Fibroblast of skin of scalp (primary cell): ENCODE results near the gene MMAB.

ENCODE experiments used
- DNase-seq: peaks from one replicate; pipeline ENCODE4 v3.0.0-alpha.2; 2013

The MMAB gene

DNA sequence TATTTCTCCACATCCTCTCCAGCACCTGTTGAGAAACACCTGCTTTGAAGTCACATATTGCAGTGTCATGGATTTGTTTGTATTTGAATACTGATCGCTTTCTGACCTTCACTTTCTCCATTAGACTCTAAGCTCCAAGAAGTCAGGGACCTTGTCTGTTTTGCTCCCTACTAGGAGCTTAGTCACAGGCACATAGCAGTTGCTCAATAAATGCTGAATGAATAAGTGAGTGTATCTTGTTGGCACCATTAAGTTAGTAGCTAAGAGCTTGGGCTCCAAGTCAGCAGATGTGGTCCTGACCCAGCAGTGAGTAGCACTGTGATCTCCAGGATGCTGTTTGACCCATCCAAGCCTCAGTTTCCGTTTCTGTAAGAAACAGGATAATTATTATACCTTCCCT lies 10.4 kb upstream of the MMAB start:
- DNase-seq = no peak

DNA sequence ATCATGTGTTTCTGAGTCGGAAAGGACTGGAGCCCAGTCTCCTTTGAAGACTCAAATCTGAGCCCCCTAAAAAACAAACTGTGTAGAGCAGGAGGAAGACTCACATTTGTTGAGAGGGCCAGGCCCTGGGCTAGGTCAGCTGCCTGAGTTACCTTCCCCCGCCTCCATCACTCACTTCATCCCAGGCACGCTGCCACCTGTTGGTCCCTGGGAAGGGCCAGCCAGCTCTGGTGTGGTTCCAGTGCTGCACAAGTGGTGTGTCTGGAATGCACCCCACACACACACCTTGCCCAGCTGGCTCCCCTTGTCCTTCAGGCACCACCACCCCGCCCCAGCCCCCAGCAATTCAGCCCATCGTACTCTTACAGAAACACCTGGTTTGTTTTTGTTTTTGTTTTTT lies 9.3 kb upstream of the MMAB start:
- DNase-seq = no peak

DNA sequence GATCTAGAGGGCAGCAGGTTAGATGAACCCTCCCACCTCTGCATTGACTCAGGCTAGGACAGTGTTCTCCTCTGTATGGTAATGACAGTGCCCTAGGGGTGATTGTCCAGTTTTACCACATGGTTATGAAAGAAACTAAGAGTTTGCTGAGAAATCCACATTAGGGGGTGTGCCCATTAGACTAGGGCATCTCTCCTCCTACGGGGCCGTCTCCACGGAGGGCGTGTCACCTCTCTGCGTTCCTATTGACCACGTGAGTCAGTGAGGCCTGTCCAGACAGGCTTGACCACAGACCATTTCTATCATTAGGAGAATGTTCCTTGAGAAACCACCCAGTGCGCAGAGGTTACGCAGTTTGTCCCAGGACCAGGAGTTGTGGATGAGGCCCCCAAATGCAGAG lies 8.6 kb upstream of the MMAB start:
- no peak for DNase-seq

DNA sequence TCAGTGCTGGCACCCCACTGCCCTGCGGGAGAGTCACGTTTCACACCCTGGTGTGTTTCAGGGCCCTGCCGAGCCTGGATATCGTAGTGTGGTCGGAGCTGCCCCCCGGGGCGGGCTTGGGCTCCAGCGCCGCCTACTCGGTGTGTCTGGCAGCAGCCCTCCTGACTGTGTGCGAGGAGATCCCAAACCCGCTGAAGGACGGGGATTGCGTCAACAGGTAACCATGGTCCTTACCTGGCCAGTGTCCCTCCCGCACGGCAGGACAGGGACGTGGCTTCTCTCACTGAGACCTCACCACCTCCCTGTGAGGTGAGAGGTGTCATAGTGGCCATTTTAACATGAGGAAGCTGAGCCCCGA lies 8.0 kb upstream of the MMAB start:
- DNase-seq = no peak

DNA sequence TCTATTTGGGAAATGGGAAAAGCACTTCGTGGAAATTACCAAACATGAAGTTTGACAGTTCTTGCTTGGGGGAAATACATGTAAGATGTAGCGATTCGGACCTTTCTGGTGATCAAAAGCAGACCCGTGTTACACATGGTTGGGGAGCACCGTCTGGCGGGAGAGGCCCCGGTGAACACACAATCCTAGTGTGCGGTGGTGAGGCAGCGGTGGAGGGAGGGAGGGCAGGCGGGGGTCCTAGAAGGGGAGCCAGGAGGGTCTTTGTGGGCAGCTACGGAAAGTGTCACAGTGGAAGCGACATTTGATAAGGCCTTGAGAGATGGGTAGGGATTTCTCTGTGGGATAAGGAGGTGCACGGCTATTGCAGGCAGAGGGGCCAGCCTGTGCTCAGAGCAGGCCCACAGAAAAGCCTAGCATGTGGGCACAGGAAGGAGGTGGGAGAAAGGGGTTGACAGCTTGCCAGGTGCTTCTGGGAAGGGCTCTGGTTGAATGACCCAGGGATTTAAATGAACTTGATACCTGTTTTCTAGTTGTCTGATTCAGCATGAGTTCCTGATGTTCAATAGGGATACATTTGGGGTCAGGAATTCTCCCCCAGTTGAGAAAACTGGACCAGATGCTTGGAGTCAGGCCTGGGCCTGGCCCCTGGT lies 7.5 kb upstream of the MMAB start:
- DNase-seq = no peak

DNA sequence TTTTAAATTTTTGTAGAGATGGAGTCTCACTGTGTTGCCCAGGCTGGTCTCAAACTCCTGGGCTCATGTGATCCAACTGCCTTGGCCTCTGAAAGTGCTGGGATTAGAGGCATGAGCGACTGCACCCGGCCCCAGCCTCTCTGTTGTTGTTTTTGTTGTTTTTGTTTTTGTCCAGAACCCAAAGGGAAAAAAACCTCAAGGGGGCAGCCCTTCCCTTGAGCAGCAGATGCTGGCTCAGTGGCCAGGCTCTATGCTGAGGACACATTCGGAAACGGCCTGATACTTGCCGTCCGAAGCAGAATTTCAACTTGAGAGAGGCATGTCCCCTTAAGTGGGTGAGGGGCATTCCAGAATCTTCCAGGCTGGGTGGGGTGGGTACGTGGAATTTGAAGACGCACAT lies 7.0 kb upstream of the MMAB start:
- no peak for DNase-seq

DNA sequence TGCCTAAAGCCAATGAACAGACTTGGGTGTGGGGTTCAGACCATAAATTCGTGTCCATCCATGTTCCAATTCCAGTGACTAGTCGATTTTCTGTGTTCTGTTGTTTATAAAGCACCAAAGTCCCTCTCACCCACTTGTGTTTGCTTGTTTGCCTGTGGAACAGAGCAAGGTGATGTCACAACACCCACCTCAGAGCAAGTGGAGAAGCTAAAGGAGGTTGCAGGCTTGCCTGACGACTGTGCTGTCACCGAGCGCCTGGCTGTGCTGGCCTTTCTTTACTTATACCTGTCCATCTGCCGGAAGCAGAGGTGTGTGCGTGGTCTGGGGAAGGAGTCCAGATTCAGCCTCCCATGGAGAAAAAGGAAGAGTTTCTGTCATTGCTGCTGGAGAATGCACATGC lies 6.3 kb upstream of the MMAB start:
- DNase-seq = no peak

DNA sequence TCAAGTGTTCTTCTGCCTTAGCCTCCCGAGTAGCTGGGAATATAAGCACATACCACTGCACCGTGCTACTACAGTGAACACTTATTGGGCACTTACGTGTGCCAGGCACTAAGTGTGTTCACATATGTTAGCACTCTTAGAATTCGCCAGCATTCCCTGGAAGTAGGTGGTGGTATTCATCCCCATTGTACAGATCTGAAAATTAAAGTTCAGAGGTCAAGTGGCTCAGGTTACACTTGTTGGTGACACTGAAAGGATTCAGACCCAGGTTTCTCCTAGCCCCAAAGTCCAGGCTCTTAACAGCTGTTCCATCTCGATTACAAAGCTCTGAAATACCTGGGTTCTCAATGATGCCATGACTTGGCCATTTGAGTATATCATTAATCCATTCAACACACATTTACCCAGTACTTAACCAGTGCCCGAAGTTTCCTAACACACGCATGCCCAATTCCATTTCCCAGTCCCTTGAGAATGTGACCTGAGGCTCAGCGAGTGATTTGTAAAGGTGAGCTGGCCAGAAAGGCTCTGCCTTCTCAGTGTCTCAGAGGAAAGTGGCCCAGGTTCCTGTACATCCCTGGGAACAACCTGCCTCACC lies 5.1 kb upstream of the MMAB start:
- DNase-seq = no peak

DNA sequence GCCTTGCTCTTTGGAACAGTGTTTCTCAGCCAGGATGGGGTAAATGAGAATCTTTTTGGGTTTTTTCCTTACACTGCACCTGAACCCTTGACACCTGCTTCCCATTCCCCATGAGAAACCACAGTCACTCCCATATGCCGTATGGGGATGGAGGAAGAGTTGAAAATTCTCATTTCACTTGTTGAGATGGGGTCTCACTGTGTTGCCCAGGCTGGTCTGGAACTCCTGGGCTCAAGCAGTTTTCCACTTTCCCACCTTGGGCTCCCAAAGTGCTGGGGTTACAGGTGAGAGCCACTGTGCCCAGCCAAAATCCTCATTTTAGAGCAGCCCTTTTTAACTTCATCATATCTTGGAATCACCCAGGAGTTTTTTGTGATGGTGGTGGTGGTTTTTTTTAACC lies 4.0 kb upstream of the MMAB start:
- DNase-seq = no peak

DNA sequence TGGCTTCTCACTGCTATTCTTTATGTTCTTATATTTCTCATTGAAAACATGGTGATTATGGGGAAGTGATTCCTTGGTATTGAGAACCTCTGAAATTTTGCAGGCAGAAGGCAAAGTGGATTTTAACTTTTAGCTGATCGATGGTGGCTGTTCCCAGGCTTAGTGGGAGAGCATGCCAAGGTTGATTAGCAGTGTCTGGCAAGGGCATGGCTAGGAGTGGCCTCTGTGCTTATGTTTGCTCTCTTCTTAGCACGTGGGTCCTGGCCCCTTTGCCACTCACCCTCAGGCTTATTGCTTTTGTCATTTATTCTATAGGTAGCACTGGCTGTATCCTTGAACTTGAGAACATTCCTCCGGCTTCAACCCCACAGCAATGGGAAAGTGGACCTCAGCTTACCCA lies 2.4 kb upstream of the MMAB start:
- no peak for DNase-seq

DNA sequence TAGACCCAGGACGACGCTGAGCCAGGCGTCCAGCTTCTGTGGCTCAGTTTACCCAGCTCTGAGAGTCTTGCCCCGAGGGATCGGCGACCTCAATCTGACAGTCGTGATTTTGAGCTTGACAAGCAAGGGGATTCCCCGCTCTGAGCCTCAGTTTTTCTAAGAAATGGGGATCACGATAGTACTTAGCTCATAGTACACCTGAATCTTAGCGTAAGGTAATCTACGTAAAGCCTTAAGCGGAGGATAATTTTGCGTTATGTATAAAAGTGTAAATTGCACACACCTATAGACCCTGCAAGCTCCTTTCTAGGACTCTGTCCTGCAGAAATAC lies 575 bp upstream of the MMAB start:
- no peak for DNase-seq

DNA sequence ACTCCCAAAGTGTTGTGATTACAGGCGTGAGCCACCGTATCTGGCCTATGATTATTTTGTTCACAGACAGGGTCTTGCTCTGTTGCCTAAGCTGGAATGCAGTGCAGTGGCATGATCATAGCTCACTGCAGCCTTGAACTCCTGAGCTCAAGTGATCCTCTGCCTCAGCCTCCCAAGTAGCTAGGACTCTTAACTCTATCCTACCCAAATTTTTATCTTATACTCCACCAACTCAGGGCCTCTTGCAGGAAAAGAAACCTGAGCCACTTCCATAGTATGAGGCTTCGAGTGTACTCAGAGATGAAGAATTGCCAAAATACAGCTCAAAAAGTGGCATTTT lies 828 bp downstream of the MMAB start:
- no peak for DNase-seq

DNA sequence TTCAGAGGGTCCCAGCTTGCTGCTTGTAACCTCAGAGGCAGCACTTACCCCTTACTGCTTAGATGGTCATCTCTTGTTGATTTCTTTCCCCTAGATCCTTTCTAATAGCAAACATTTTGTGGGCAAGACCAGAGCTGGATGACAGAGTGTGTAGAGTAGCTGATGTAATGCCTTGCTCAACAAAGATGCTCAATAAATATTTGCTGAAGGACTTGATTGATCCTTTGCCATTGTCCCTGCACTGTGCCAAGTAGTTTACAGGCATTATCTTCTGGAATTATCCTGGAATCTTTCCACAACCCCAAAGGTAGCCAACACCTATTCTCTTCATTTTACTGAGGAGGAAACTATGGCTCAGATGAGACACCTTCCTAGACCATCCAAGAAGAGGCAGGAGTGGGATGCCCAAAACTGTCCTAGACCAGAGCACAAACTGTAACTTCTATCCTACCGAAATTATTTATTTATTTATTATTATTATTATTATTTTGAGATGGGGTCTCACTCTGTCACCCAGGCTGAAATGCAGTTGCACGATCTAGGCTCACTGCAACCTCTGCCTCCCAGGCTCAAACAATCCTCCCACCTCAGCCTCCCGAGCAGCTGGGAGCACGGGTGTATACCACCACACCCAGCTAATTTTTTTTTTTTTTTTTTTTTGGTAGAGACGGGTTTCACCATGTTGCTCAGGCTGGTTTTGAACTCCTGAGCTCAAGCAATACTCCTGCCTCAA lies 1.4 kb downstream of the MMAB start:
- DNase-seq = no peak

DNA sequence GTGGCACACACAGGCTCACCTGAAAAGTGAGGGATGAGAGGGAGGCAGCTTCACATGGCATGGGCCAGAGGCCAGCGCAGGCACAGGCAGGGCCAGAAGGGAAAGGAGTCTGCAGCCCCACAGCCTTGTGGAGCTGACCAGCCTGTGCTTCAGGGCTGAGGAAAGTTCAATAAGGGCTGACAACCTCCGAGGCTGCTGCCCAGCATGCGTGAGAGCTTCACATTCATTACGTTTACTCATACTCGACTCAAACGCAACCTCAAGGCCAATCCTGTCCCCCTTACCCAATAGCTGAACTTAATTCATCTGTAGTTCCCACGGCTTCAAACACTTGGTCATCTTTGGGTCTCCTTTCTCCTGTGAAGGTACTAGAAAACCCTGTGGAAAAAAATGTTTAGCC lies 4.8 kb downstream of the MMAB start:
- no peak for DNase-seq

DNA sequence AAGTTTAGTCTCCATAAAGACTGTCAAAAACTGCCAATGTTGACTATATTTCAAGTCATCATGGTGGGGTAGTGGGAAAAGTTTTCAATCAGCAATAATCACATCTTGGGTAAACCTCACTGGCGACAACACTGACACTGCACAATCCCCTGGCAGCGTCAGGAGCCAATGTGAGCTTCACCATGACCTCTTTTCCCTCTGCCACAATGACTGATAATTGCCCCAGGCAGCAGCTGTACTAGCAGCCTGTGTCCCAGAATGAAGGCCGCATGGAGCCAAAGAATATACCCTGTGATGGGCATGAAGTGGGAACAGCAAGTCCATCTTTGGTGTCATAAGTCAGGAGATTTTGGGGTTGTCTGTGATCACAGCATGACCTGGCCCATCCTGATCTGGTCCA lies 5.3 kb downstream of the MMAB start:
- no peak for DNase-seq

DNA sequence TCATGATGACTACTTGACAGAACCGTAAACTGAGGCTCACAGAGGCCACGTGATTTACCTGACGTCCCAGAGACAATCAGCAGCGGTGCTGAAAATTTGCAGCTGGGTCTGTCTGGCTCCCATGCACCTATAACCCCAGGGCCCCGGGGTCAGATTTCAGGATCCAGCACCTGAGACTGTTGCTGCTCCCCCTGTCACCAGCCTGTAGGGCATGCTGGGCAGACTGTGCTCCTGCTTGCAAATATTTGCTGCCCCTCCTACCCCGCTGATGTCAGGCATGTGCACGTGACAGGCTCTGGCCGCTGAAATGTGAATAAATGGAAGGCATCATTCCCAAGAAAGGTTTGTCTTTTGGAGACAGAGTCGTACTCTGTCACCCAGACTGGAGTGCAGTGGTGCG lies 6.0 kb downstream of the MMAB start:
- DNase-seq = no peak

DNA sequence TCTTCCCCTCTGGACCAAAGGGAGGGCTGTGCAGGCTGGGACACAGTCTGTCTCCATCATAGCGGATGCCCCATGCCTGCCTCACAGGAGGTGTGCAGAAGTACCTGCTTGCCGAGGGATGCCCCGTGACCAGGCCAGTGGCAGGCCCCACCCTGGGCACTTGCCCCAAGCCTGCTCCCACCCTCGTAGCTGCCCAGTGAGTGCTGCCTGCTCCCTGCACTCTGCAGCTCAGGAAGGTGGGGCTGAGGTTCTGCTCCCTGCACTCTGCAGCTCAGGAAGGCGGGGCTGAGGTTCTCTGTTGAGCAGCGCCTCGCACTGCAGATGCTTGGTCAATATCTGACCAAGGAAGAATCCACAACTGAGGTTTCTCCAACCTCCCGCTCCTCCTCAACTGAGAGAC lies 6.9 kb downstream of the MMAB start:
- DNase-seq = no peak

DNA sequence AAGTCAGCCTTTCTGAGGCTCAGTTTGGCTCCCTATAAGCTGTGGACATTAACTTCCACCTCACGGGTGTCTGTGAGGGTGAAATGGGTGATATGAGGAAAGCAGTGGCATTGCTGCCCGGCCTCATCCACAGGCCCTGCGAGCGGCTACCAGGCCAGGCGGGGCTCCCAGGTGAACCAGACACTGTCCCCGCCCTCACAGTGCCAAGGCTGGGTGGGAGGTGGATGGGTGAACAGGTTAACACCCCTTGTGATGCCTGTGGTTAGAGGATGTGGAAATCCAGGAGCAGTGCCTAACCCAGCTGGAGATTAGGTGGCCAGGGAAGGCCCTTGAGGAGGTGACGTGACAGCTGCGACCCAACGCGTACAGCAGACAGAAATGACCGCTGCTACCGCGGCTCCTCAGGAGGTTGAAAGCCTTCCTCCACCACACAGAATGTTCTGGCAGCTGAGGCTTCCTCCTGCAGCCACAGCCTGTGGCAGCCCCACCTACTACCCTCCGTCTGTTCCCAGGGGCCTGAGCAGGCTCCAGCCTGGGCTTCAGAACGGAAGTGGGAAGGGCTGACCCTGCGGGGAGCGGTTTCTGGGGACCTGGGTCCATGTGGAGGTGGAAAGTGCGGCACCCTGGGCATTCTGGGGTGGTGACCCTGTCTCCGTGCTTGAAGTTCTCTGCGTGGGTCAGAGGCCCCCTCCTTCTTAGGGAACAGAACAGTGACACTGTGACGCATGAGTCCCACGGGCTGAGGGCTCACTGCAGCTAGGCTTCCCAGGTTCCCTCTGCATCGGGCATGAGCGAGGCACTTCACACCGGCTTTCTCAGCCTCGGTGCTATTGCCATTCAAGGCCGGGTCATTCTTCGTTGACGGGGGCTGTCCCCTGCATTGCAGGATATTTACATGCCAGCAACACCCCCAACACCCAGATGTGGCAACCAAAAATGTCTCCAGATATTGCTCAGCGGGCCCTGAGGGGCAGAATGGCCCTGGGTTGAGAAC lies 9.7 kb downstream of the MMAB start:
- DNase-seq = no peak

DNA sequence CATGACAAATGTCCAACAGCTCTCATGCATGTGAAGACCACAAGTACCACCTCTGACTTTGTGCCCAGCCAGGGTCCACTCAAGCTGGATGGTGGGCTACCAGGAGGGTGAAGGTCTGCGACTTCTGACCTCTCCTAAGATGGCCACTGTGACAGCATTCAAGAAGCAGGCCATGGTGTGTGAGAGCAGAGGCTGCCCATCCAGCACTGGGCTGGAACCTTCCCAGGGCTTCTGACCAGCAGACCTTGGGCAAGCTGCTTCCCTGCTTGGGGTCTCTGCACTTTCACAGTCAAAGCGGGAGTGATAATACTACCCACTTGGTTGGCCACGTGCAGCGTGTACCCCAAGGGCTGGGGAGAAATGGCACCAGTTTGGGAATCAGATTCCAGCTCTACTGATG lies 10.4 kb downstream of the MMAB start:
- DNase-seq = no peak

DNA sequence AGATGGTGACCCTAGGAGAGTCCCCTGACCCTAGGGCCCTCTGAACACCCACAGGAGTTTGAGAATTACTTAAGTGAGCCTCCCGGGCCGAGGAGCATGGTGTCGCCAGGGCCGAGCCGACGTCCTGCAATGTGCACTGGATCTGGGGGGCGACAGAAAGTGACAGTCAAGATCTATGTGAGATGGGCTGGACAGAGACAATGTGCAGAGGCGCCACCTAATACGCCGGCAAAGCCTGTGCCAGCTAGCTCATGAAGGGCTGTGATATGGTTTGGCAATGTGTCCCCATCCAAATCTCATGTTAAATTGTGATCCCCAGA lies 11.6 kb downstream of the MMAB start:
- DNase-seq = no peak

DNA sequence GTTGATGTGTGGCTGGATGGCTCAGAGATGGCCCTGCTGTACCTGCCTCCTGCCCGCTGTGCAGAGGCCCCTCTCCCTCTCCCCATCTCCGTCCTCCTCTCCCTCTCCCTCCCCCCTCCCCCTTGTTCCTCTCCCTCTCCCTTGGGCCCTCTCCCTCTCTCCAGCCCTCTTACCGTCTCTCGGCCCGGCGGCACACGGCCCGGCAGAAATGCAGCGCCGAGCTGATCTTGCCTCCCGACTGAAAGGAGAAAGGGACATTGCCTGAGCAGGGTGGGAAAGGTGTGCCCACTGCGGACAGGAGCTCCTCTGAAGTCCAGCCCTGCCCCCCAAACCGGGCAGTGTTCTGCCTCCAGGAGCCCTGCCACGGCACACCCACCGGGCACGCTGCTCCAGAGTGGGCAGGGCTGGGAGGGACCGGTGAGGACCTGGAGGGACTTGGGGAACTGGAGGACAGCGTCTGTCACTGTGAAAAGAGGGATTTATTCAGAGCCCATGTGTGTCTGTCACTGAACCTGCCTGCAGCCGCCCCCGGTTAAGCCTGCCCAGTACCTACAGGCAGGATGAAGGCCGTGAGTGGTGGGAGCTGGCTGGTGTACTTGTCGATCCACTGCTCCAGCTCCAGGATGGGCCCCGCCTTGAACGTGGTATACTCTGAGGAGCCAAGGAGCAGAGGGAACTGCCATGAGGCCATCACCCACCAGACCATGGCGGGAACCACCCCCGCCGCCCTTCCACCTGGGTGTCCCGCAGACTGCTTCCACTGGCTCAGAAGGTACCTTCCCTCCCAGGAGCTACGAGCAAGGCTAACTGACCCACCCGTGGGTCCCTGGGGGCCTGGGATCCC lies 12.2 kb downstream of the MMAB start:
- DNase-seq = no peak

DNA sequence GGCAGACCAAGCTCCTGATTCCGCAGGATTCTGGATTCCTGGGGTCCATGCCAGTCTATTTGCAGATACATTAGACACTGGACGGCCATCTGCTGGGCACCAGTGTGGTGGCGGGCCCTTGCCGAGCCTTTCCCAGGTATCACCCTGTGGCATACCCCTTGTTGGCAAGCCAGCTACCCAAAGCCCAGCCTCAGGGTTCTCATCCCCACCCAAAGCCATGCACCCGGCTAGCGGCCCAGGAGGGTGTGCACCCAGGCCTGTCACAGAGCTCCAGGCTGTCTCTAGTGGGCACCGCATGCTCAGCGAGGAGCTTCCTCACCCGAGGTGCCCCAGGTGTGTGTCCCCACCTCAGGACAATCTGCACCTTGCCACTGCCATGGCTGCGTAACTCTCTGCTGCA lies 13.7 kb downstream of the MMAB start:
- no peak for DNase-seq

DNA sequence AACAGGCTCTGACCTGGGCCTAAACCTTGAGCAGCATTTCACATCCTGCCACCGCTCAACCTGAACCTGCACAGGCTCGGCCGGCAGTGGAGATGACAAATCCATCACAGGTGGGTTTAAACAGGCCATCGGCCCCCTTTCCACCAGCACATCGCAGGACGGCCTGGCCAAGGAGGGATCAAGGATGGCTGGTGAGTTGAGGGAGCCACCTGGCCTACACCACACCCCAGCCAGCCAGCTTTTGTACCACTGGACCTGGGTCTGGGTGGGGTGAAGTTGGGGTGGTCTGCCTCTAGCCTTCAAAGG lies 14.2 kb downstream of the MMAB start:
- no peak for DNase-seq
